Activated T-cell treated with anti-CD3 and anti-CD28 coated beads, Interleukin-2, amount 50 U/mL, for 48 hours (primary cell): ENCODE measurements around the gene CWC15.
"Not testable (repeated sequence)": the region's sequence is repeated elsewhere in the genome, so short reads cannot be mapped to it uniquely, and the experiment has no call there.

Source experiments
- DNase-seq, 2 experiments: peaks; one replicate each; pipeline ENCODE4 v3.0.0-alpha.2; 2020

CWC15 gene

DNA sequence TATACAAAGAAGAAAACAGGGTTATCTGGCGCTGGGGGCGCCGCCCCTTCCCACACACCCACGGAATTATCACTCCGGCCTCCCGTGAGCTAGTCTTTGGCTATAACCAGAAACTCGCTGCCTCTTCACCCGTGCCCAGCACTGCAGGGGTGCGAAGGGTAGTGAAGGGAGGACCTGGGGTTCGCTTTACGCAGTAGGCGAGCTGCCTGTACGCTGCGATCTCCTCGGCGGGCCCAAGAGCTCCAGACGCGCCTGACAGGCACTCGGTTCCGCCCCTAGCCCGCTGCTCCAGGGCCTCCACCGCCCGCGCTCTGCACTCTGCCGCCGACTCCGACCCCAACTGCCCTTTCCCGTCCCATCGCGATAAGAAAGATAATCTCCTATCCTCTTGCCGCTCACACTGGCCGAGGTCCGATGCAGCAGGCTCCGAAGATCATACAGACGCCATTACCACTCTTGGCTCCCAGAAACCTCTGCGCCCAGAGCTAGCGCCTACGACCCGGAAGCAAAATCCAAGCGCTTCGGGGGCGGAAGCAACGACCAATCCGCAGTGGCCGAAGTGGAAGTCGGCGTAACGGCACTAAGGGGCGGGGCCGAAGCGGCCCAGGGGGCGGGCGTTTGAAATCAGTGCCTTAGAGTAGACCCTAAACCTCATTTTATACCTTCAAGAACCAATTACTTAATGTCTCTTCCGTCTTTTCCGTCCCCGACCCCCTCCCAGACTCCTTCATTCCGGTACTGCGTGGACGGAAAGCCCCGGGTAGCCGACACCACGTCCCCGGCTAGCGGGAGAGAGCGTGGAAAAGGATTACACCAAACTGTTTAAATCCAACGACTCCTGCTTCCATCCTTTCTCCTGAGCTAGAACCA lies at the start of gene CWC15, which contains the start of gene KDM4D:
Gene CWC15, minus strand, starts transcription at position 458 of the 870 bp plus-strand sequence. CDS start 1,371 bp downstream, outside the sequence.
Gene KDM4D, plus strand, starts transcription at position 611 of the 870 bp plus-strand sequence. CDS start 23,664 bp downstream, outside the sequence.
- DNase-seq = peak; percentile 95

DNA sequence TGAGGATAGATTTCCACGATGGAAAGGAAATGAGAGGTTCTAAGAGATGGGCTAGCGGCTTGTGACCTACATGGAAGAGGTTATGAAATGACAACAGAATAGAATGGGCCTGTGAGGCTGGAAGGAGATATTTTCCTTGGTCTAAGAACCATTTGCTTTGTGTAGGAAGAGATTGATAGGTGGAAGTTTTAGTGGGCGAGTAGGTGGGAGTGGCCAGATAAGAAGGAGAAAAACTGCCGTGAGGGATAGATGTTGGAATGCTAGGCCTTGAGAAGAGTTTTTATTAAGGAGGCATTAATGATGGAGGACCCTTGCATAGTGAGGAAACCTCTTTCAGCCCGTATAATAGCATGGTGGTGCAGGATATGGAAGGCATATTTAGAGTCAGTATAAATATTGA lies 48.1 kb upstream of the CWC15 start:
- not testable (repeated sequence) for DNase-seq

DNA sequence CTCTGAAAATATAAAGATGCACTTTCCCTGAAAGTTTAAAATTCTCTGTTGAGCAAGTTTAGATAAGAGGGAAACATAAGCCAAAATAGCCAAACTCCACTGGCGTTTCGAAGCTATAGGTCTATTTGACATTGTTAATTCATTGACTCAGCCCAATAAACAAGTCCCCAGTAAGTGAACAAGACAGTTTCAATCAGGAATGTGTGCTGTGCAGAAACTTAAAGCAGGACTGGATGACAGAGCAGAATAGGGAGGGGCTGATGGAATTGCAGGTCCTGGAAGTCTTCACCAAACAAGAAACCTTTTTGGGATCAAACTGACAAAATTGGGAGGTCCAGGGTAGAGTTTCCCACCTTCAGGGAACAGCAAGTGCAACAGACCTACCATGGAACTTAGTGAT lies 42.8 kb upstream of the CWC15 start:
- no peak for DNase-seq

DNA sequence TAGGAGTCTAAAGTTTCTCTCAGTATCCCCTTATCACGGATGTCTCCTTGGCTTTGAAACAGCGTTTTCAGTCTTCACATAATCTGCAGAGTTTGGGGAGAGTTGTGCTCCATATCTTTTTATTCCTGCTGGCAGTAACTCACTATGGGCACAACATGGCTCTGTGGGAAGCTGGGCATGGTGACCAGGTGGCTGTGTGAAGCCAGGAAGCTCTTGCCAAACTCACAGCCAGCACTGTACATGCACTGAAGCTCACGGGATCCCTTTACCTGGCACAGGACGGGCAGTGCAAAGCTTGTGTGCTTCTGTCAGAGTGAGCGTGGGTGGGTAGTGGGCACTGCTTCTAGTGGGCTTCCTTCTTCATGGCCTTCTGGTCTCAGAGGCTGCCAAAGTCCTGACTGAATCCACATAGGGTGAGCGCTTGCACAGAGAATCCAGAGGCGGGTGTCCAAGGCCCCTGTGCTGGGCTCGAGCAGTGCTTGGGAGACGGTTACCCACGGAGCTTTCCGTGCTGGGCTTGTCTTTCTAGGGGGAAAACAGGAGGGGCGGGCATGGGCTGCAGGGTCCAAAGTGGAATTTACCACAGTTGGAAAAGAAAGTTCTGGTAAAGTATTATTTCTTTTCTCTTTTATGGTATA lies 40.9 kb upstream of the CWC15 start:
- no peak for DNase-seq

DNA sequence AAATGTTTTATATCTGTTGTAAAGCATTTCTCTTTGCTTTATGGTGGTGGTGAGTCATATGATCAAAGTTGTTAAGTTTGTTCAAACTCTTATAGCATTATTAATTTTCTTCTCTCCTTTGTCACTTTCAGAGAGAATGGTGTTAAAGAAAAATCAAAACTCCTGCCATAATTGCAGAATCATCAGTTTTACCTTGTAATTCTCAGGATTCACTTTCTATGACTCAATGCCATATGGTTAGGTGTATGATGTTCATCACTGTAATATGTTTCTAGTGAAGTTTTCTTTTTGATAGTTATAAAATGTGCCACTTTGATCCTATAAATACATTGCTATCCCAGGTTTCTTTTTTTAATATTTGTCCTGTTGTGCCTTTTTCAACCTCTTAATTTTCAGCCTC lies 38.0 kb upstream of the CWC15 start:
- DNase-seq = no peak

DNA sequence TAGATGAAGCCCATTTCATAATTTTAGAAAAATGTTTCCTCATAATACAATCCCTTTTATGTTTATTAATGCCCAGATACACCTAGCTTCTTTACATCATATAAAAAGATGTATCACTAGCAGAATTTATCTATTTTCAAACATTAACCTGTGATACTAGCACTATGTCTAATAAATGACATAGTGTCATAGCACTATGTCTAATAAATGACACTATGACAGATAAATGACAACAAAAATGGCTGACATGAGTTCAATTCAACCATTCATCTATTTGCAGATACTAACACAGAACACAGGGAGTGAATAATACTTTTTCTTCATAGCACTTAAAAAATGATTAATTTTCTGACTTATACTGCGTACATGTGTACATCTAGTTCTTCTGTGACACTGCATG lies 32.3 kb upstream of the CWC15 start:
- no peak for DNase-seq

DNA sequence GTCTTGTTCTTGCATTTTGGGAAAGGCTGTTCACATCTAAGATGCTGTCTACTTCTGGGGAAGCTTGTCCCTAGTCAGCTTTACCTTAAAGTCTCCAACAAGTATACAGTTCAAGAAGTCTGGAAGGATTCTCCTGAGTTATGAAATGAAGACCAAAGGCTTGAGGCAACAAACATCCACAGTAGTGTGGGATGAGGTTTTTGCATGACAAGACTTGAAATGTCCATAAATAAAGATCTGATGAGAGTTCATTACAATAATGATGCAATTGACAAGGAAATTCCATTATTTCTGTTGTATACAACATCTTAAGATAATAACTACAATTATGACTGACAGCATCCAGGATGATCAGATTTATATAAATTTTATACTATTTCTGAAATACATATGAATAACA lies 30.4 kb upstream of the CWC15 start:
- DNase-seq = no peak

DNA sequence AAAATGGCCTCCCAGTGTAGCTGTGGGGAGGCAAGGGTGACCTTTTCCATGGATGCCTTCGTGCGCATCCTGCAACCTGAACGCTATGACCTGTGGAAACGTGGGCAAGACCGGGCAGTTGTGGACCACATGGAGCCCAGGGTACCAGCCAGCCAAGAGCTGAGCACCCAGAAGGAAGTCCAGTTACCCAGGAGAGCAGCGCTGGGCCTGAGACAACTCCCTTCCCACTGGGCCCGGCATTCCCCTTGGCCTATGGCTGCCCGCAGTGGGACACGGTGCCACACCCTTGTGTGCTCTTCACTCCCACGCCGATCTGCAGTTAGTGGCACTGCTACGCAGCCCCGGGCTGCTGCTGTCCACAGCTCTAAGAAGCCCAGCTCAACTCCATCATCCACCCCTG lies 24.9 kb upstream of the CWC15 start:
- DNase-seq = no peak

DNA sequence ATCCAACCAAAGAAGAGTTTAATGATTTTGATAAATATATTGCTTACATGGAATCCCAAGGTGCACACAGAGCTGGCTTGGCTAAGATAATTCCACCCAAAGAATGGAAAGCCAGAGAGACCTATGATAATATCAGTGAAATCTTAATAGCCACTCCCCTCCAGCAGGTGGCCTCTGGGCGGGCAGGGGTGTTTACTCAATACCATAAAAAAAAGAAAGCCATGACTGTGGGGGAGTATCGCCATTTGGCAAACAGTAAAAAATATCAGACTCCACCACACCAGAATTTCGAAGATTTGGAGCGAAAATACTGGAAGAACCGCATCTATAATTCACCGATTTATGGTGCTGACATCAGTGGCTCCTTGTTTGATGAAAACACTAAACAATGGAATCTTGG lies 24.1 kb upstream of the CWC15 start:
- DNase-seq = no peak

DNA sequence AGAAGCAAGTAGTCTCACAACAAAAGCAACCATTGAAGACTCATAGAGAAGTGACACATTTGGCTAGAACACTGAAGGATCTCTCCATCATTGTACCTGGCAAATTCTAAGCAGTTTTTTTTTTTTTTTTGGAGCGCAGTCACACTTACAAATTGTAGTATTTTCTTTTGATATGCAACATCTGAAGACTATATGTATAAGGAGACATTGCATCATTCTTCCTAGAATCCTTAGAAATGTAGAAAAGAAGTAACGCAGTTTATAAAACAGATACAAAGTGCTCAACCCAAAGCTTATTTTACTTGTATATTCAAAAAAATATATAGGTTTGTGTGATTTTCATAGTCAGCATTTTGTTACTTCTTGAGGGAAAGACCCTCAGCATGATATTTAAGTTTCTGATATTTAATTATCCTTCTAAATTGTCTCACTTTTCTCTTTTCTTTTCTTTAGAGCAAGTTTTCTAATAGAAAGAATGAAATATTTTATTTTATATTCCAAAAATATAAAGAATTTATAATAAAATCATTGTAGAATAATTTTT lies 20.1 kb upstream of the CWC15 start:
- DNase-seq = no peak

DNA sequence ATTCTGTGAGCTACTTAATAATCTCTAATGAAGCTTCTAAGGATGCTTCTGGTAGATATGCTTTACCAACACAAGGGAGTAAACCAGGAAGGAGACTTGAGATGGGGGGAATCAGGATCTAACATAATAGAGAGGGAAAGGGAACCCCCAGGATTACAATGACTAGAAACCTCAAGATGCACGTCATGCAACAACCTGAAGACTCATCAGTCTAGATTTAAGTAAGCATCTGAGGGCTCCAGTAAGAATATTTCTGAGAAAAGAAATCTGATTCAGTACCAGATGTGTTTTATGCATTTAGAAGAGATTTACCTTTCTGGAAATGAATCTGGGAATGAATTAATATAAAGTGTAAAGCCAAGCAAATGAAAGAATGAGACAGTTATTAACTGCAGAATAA lies 15.4 kb upstream of the CWC15 start:
- DNase-seq = no peak

DNA sequence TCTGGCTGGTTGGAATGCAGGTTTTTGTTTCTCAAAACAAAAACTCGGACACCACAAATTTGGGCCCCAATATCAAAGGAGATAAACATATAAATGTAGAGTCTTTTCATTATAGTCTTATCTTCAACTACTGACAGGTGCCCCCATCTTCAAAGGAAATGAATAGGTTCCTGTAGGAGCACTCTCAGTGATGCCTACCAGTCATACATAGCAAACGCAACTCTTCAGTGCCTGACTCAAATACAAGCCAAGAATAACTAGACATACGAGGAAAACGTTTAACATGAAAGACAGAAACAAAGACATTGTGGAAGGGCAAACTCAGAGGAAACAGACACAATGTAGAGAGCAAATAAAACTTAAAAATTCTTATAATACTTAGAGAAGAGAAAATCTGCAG lies 14.0 kb upstream of the CWC15 start:
- DNase-seq = no peak

DNA sequence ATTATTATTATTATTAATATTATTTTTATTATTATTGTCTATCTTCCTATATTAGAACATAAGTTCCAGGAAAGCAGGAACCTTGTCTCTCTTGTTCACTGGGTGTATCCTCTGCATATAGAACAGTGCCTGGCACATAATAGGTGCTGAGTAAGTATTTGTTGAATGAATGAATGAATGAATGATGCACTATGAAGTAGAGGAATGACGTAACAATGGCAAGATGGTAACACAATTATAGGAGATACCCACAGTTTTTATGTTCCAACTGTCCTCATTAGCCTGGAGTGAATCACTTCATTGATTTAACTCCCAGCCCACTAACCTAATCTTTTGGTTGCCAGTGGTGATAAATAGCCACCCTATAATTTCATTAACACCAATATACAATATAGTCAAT lies 2.2 kb upstream of the CWC15 start:
- no peak for DNase-seq

DNA sequence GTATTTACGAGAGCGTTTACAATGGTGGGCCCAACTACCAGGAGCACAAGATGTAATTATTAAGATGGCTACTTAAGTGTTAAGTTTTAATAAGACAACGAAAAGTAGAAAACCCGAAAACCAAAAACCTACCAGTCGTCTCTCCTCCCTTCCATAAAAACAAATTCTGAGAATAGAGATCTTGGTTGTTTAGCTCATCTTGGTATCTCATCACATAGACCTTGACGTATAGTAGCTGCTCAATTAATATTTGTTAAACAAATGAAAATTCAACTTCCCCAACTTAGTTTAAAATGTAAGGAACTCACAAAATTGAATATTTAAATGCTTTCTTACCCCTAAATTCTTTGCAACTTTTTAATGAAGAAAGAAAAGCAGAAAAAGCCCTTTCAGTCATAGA lies 822 bp upstream of the CWC15 start:
- DNase-seq = no peak

DNA sequence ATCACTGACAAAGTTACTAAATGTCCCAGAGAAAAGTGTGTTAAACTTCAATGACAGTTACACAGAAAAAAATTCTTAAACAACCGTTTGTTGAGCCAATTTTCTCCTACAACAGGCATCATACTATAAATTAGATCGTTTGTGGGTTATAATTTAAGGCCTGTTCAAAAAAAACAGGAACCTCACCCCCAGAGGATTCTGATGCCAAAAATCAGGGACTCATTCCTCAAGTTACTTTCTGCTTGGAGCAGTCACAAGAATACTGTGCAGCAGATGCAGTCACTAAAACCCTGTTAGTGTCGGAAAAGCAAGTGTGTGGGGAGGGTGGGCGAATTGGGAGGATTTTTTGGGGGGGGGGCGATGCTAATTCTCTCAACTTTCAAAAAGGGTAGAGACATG lies 657 bp downstream of the CWC15 start:
- no peak for DNase-seq

DNA sequence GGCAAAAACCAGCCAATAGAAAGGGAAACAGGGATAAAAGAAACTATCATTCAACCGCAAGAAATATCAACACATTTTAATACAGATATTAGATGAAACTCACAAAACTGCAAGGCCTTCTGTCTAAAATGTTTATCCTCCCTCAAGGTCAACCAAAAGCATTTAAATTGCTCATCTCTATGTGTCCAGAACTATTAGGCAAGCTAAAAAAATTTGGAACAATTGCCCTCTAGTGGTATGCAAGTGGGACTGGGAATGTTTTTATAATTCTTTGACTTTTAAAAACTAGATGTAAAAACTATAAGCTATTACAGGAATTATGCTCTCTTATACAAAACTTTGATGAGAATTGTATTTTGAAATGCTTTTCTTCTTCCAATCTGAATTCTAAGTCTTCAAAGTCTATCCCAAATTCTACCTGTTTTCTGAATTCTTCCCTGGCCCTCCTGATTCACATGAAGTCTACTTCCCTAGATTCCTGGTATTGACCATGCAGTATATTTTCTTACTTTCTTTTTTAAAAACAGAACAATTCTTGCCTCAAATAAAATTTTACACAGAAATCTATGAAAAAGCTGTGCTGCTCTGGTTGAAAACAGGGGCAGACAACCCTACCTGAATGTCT lies 4.9 kb downstream of the CWC15 start:
- DNase-seq = no peak

DNA sequence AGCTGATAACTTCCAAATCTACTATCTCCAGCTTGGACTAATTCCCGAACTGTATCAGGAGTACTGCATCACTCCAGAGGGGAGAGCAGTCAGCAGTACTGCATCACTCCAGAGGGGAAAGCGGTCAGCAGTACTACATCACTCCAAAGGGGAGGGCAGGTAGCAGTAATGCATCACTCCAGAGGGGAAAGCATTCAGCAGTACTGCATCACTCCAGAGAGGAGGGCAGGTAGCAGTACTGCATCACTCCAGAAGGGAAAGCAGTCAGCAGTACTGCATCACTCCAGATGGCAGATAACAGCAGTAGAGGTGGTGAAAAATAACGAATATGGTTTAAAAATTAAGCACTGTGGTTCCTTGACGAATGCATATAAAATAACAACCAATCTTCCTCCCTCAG lies 8.4 kb downstream of the CWC15 start:
- no peak for DNase-seq

DNA sequence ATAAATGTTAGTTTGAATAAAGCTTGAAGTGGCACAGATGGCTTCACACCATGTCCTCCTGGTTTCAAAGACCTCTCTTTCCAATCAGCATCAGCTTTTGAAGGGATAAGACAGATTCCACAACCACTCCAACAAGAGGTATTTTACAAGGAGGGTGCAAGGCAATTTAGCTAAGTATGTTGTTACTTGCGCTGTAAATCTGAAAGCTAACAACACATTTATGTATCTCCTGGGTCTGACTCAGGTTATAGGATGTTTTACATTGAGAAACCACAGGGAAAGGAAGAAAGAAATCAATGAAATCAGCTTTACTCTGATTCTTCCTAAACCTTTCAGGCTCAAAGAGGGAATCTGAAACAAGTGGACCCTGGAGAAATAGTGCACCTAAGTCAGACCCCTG lies 12.1 kb downstream of the CWC15 start:
- no peak for DNase-seq

DNA sequence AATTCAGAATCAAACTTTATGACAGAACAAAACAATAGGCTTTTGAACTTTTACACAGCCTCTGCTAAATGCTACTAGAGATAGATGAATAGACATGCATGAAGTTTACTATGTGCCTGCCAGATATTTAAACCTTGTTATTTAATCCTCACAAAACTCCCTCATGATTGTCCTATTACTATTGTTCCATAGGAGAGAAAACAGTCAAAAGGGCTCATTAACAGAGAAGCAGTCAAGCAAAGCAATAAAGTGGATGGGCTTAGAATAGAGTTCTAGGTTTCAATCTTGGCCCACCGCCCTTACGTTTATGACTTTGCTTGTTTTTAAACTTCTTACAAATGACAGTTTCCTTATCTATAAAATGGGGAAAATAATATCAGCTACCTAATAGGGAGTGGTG lies 12.9 kb downstream of the CWC15 start:
- no peak for DNase-seq

DNA sequence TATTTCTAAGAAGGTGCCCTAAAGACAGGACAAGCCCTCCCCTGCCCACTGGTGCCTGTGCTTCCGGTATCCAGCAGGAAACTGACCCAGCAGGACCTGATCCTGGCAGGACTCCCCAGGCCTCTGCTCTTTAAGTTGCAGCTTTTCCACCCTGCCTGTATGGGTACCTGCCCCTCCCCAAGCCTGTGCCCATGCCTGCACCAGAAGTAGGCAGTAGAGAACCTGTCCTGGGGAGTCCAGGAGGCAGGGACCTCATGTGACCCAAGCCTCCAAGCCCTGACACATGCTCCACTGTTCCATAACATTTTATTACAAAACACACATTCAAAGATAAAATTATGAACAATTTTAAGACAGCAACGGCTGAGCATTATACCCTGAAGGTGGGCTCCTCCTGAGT lies 14.2 kb downstream of the CWC15 start:
- DNase-seq = no peak

DNA sequence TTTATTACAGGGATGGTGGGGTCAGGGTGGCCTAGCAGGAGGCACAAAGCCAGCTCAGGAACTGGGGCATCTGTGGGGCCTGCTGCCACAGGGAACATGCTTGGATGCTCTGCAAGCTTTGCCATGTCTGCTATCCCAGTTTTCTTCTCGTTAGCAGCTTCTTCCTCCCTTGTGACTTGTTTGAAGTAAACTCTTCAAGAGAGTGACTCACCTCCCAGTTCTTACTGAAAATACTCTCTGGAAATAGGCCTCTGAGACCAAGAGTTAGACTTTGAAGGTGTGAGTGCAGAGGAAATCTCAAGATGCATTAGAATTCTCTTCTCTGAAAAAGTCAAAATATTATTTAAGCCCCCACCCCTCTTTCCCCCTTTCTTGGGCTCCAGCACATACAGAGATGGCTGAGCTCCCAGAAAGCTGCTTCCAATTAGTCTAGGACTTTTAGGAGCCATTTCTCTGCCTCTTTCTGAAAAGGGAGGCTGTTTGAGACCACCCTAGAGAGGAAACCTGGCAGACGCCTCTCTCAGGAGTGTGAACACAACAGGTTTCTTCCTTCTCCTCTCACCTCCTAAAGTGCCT lies 15.1 kb downstream of the CWC15 start:
- no peak for DNase-seq

DNA sequence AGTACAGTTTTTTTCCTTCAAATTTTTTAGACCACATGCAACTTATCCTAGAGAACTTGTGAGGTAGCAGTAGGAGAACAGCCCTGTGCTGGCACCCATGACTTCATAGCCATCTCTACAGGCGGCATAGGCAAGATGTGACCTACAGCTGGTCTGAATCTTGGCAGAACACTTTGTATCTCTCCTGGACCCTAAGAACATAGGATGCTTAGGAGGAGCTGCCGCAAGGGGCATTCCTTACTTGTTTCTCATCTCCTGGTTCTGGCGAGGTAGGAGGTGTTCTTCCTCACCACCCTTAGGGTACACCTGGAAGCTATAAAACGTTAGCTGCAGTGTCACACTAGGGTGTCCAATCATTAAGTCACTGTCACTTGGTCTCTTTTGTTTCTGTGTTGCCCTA lies 16.4 kb downstream of the CWC15 start:
- no peak for DNase-seq

DNA sequence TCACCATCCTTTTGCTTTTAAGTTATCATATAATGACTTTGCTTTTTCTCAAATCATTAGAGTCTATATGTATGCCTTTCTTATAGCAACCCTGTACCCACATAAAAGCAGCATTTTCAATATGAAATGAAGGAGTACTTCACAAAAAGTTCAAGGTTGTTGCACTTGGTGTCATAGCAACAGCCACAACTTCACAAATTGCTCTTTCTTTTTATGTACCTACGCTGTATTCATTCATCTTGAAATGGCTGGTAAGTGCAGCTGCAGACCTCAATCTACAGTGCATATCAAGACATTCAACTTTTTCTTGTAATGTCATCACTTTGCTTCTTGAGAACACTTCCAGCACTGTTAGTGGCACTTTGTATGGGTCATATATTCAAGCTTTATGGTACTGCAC lies 18.6 kb downstream of the CWC15 start:
- no peak for DNase-seq
